Endothelial cell of umbilical vein (primary cell): Measurements from ENCODE around the gene CENPP. TPM values are rescaled to one million over a fixed set of nuclear protein-coding genes. Genes with fewer than 3 reads are reported as not detected.

Experiments used
- BruUV-seq: library from RNA; stranded (reverse); fragments of 400-500 nt; replicated peaks from 2 replicates; lab custom pipeline; 2021; lab: Mats Ljungman, UMichigan
- CTCF ChIA-PET: fragments of 300-600, 350-600 bp; sonication (Branson Sonifier 250); formaldehyde crosslinking; loops from one replicate; lab custom pipeline; 2021; ENCODE audit warnings: antibody characterized with exemption, inconsistent platforms; lab: Charles Lee
- POLR2A ChIA-PET: fragments of 300-600, 350-600 bp; sonication (Branson Sonifier 250); formaldehyde crosslinking; loops from one replicate; lab custom pipeline; 2021; ENCODE audit warnings: antibody characterized with exemption, inconsistent platforms; lab: Charles Lee
- DNase-seq: peaks from one replicate; pipeline ENCODE4 v3.0.0-alpha.2; 2011; ENCODE audit warnings: low read depth, low spot score
- FAIRE-seq: peaks from 2 replicates; lab custom pipeline; 2011; peaks lifted over from hg19 to GRCh38; lab: Jason Lieb, UNC
- H2AFZ ChIP-seq: 2 replicates; pipeline ENCODE4 v1.6.0; 2012; ENCODE audit warnings: low read depth, low read length, control low read depth, inconsistent platforms
- H3K27ac ChIP-seq: 2 replicates; pipeline ENCODE4 v1.5.1; 2011; ENCODE audit warnings: low read depth, mild to moderate bottlenecking, control low read depth, low read length, moderate library complexity; ENCODE audit not compliant: insufficient read depth
- H3K27me3 ChIP-seq, 2 experiments: 2 replicates each; pipeline versions ENCODE4 v1.6.0 to v1.6.1; 2011; ENCODE audit warnings: low read length in 2 of 2, mixed read lengths in 1 of 2; ENCODE audit not compliant: control insufficient read depth in 2 of 2, insufficient read depth in 2 of 2
- H3K36me3 ChIP-seq, 2 experiments: 2 replicates in 1 of 2; 3 replicates in 1 of 2; pipeline ENCODE4 v1.5.1; 2011; ENCODE audit warnings: low read length in 2 of 2, mild to moderate bottlenecking in 1 of 2, moderate library complexity in 1 of 2; ENCODE audit not compliant: control insufficient read depth in 2 of 2, insufficient read depth in 2 of 2; ENCODE audit errors: extremely low read depth in 1 of 2
- H3K4me1 ChIP-seq: 3 replicates; pipeline ENCODE4 v1.5.1; 2011; ENCODE audit warnings: mild to moderate bottlenecking, low read length; ENCODE audit not compliant: control insufficient read depth, insufficient read depth; ENCODE audit errors: extremely low read depth
- H3K4me2 ChIP-seq: 2 replicates; pipeline ENCODE4 v1.6.1; 2011; ENCODE audit warnings: low read length, control low read depth, mixed read lengths; ENCODE audit not compliant: insufficient read depth
- H3K4me3 ChIP-seq, 3 experiments: fragments of 200-600 bp in 1 of 3; sonication (generic), shearing (Covaris generic) in 1 of 3; replicated peaks in 1 of 3; 2 replicates each; pipeline ENCODE4 v1.5.1; 2011 to 2016; ENCODE audit warnings: control low read depth in 3 of 3, low read length in 3 of 3, mild to moderate bottlenecking in 2 of 3, inconsistent platforms in 1 of 3, low read depth in 1 of 3, moderate library complexity in 1 of 3; ENCODE audit not compliant: insufficient read depth in 1 of 3
- H3K79me2 ChIP-seq: 2 replicates; pipeline ENCODE4 v1.6.0; 2012; ENCODE audit warnings: low read length, inconsistent platforms; ENCODE audit not compliant: control insufficient read depth, insufficient read depth
- H3K9ac ChIP-seq: replicated peaks from 2 replicates; pipeline ENCODE3; 2011; ENCODE audit warnings: low read length, control low read depth; ENCODE audit not compliant: insufficient read depth; ENCODE audit errors: extremely low read depth
- H3K9me1 ChIP-seq: replicated peaks from 3 replicates; pipeline ENCODE4 v1.6.0; 2011; ENCODE audit warnings: mild to moderate bottlenecking, low read length; ENCODE audit not compliant: control insufficient read depth, insufficient read depth; ENCODE audit errors: extremely low read depth
- H3K9me3 ChIP-seq: replicated peaks from 2 replicates; pipeline ENCODE4 v1.5.1; 2012; ENCODE audit warnings: low read length, inconsistent platforms; ENCODE audit not compliant: control insufficient read depth, insufficient read depth
- H4K20me1 ChIP-seq: replicated peaks from 2 replicates; pipeline ENCODE3; 2011; ENCODE audit warnings: mild to moderate bottlenecking, low read length; ENCODE audit not compliant: control insufficient read depth, insufficient read depth; ENCODE audit errors: extremely low read depth
- EZH2 ChIP-seq: IDR thresholded peaks from 2 replicates; pipeline ENCODE4 v1.6.1; 2012; ENCODE audit warnings: borderline replicate concordance, low read depth, mild to moderate bottlenecking, moderate library complexity, low read length, inconsistent platforms; ENCODE audit not compliant: severe bottlenecking
- FOS ChIP-seq: IDR thresholded peaks from 2 replicates; pipeline ENCODE4 v1.6.1; 2011; ENCODE audit warnings: mild to moderate bottlenecking, low read length, moderate library complexity, borderline replicate concordance; ENCODE audit not compliant: insufficient read depth
- GATA2 ChIP-seq: IDR thresholded peaks from 2 replicates; pipeline ENCODE4 v1.7.0; 2011; ENCODE audit warnings: low read depth, mild to moderate bottlenecking, moderate library complexity, mixed read lengths, low read length; ENCODE audit not compliant: insufficient read length, insufficient read depth
- JUN ChIP-seq: IDR thresholded peaks from 2 replicates; pipeline ENCODE4 v1.6.1; 2011; ENCODE audit warnings: borderline replicate concordance, low read depth; ENCODE audit not compliant: insufficient read length, insufficient read depth
- MYC ChIP-seq: IDR thresholded peaks from one replicate; pipeline ENCODE4 v1.6.1; 2011; ENCODE audit warnings: mild to moderate bottlenecking, low read depth, low read length
- POLR2A ChIP-seq: IDR thresholded peaks from 2 replicates; pipeline ENCODE4 v1.6.1; 2012; ENCODE audit warnings: low read depth, mild to moderate bottlenecking, control low read depth, low read length
- POLR2AphosphoS5 ChIP-seq: IDR thresholded peaks from 2 replicates; pipeline ENCODE4 v1.6.1; 2012; ENCODE audit warnings: low read depth, mild to moderate bottlenecking, control low read depth, low read length, moderate library complexity; ENCODE audit not compliant: insufficient read depth
- dilution Hi-C: fragments of 300-500 bp; cut with MboI; formaldehyde crosslinking; loops from one replicate; pipeline ENCODE4 v1.15.0; 2019; ENCODE audit warnings: low sequenced_read_pairs; ENCODE audit not compliant: extremely low pct_ligation_motif_present
- intact Hi-C: fragments of 100-400 bp; cut with micrococcal nuclease; formaldehyde crosslinking; loops from one replicate; pipeline ENCODE4 v1.10.0; 2022
- polyA plus RNA-seq, 4 experiments: library from polyadenylated mRNA; depleted of rRNA in 3 of 4; stranded (reverse) in 3 of 4; unstranded in 1 of 4; fragments of >200 nt; gene quantifications; 2 replicates each; pipeline versions ENCODE4 v1.2.1 to v1.2.3, GENCODE V29; 2011 to 2012; ENCODE audit warnings: missing spikeins in 1 of 4
- total RNA-seq: library from RNA; stranded (reverse); gene quantifications from 2 replicates; pipeline ENCODE4 v1.2.3, GENCODE V29; 2021
- TF ChIP-seq, protein P1 (sequence below): IDR thresholded peaks from 2 replicates; pipeline ENCODE4 v1.6.1; 2011; ENCODE audit not compliant: insufficient read depth, insufficient read length
- TF ChIP-seq, protein P2 (sequence below), 2 donors: IDR thresholded peaks; 1 replicate in 1 of 2; 2 replicates in 1 of 2; pipeline ENCODE4 v1.5.1; 2011; ENCODE audit warnings: low read length in 2 of 2, mild to moderate bottlenecking in 2 of 2, moderate library complexity in 2 of 2, control low read depth in 1 of 2, inconsistent platforms in 1 of 2, low read depth in 1 of 2; ENCODE audit not compliant: insufficient read depth in 1 of 2; ENCODE audit errors: extremely low read depth in 1 of 2

CENPP gene
- total and polyA plus RNA-seq, 2 donors (not counting 3 experiments of a cell fraction or from before 2014, with no cell fraction given), result 1.2 to 12.0 TPM

DNA sequence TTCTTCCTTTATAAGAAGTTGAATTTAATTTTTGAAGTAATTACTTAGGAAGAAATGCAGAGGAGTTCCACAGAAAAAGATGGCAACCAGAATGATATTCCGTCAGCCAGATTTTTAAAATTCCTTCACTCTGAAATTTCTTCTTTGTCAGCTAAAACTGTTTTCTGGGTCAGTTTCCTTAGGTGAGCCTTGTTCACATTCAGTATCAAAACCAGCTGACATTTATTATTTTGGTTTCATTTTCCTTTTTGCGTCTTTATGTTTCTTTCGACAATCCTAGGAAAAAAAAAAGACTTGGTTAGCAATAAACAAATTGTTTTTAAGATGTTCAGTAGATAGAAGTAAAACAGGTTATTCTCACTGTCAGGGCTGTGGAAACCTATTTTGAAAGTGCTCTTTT, 28.1 kb upstream of the CENPP start:
- CTCF ChIA-PET, result no interaction called here
- intact Hi-C loops, result loop anchor here (10.0 kb wide), 1 partner anchor 407 kb away; no protein-coding TSS in a partner anchor

DNA sequence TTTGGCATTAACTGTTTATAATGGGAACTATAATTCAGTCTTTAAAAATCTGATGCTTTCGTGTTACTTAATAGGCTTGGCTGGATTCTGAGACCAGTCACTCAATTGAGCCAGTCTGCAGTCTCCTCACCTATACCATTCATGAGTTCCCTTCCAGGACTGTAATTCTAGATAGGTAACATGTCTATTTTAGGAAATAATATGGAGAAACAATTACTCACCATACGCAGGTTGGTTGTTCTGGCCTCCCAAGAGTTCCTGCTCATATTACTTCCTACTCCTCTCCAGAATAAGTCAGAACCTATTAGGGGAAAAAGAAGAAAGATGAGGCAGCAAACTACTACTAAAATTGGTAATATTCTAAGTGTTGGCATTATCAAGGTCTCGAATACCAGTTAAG, 27.7 kb upstream of the CENPP start:
- H3K27ac ChIP-seq, result no peak overlapping the region
- H3K4me2 ChIP-seq, result no peak overlapping the region
- DNase-seq (no peak), FAIRE-seq (no peak)
- CTCF ChIA-PET, result no interaction called here
- H3K4me1 ChIP-seq, result peaks cover 9% of the 10 kb centered on the region
- no peaks in the 10 kb centered on the region for H3K9me1 ChIP-seq
- H3K4me3 ChIP-seq, result no peak overlapping the region
- no peak overlapping the region for H3K9ac ChIP-seq
- H3K79me2 ChIP-seq, result peaks cover 4% of the 10 kb centered on the region
- no peaks in the 10 kb centered on the region for H4K20me1 ChIP-seq
- no peak overlapping the region for H2AFZ ChIP-seq
- no peaks in the 10 kb centered on the region for H3K27me3 ChIP-seq
- POLR2A ChIA-PET, result no interaction called here
- peaks cover 9 to 22% of the 10 kb centered on the region in 2 experiments for H3K36me3 ChIP-seq
- intact Hi-C loops, result loop anchor here (10.0 kb wide), 1 partner anchor 407 kb away; no protein-coding TSS in a partner anchor
- TF ChIP-seq, protein P1, sequence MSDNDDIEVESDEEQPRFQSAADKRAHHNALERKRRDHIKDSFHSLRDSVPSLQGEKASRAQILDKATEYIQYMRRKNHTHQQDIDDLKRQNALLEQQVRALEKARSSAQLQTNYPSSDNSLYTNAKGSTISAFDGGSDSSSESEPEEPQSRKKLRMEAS, result no peak
- TF ChIP-seq, protein P2, sequence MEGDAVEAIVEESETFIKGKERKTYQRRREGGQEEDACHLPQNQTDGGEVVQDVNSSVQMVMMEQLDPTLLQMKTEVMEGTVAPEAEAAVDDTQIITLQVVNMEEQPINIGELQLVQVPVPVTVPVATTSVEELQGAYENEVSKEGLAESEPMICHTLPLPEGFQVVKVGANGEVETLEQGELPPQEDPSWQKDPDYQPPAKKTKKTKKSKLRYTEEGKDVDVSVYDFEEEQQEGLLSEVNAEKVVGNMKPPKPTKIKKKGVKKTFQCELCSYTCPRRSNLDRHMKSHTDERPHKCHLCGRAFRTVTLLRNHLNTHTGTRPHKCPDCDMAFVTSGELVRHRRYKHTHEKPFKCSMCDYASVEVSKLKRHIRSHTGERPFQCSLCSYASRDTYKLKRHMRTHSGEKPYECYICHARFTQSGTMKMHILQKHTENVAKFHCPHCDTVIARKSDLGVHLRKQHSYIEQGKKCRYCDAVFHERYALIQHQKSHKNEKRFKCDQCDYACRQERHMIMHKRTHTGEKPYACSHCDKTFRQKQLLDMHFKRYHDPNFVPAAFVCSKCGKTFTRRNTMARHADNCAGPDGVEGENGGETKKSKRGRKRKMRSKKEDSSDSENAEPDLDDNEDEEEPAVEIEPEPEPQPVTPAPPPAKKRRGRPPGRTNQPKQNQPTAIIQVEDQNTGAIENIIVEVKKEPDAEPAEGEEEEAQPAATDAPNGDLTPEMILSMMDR (IDR thresholded peaks at IDR 0.05; ENCODE audit: extremely low read depth in 1 of 2, insufficient read depth in 1 of 2, low read depth in 1 of 2, low read length in 2 of 2), result no peak
- TF ChIP-seq JUN (no peak), MYC (no peak), POLR2AphosphoS5 (no peak), POLR2A (no peak), EZH2 (no peak), GATA2 (no peak), FOS (no peak)
- dilution Hi-C loops, result no loop called here
- BruUV-seq, result no TSS peak
- no peaks in the 10 kb centered on the region for H3K9me3 ChIP-seq

More for the DNA sequence above, 28.1 kb upstream of the CENPP start:
- Histone ChIP-seq H3K9me3 (no peaks in the 10 kb centered on the region), H4K20me1 (no peaks in the 10 kb centered on the region), H3K27me3 (no peaks in the 10 kb centered on the region), H3K36me3 (peaks cover 8 to 22% of the 10 kb centered on the region in 2 experiments), H3K4me3 (no peak overlapping the region), H3K4me2 (no peak overlapping the region), H3K9me1 (no peaks in the 10 kb centered on the region), H3K79me2 (peaks cover 8% of the 10 kb centered on the region), H3K4me1 (peaks cover 11% of the 10 kb centered on the region), H3K27ac (no peak overlapping the region), H2AFZ (no peak overlapping the region), H3K9ac (no peak overlapping the region)
- FAIRE-seq, result no peak
- TF ChIP-seq GATA2 (no peak), FOS (no peak)
- DNase-seq, result no peak
- dilution Hi-C loops, result no loop called here
- POLR2A ChIA-PET, result no interaction called here
- no TSS peak for BruUV-seq
